Measurements from ENCODE around the gene MBNL3.

DNA sequence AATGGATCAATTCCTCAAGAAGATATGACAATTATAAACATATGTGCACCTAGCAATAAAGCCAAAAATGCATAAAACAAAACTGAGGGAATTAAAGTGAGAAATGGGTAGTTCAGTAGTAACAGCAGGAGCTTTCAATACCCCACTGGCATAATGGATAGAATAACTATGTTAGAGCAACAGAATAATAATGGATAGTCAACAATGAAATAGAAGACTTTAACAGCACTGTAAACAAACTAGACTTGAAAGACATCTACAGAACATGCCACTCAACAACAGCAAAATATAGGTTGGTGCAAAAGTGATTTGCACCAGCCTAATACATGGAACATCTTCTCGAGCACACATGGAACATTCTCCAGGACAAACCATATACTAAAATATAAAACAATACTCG is 20.0 kb upstream of the MBNL3 start:
- TF ChIP-seq, protein P1, sequence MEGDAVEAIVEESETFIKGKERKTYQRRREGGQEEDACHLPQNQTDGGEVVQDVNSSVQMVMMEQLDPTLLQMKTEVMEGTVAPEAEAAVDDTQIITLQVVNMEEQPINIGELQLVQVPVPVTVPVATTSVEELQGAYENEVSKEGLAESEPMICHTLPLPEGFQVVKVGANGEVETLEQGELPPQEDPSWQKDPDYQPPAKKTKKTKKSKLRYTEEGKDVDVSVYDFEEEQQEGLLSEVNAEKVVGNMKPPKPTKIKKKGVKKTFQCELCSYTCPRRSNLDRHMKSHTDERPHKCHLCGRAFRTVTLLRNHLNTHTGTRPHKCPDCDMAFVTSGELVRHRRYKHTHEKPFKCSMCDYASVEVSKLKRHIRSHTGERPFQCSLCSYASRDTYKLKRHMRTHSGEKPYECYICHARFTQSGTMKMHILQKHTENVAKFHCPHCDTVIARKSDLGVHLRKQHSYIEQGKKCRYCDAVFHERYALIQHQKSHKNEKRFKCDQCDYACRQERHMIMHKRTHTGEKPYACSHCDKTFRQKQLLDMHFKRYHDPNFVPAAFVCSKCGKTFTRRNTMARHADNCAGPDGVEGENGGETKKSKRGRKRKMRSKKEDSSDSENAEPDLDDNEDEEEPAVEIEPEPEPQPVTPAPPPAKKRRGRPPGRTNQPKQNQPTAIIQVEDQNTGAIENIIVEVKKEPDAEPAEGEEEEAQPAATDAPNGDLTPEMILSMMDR (IDR thresholded peaks at IDR 0.05 in 2 of 3, conservative IDR thresholded peaks at IDR 0.05 in 1 of 3; ENCODE audit: insufficient read depth in 2 of 3, low read depth in 1 of 3, low read length in 3 of 3), result no peak
- TF ChIP-seq, protein P2, sequence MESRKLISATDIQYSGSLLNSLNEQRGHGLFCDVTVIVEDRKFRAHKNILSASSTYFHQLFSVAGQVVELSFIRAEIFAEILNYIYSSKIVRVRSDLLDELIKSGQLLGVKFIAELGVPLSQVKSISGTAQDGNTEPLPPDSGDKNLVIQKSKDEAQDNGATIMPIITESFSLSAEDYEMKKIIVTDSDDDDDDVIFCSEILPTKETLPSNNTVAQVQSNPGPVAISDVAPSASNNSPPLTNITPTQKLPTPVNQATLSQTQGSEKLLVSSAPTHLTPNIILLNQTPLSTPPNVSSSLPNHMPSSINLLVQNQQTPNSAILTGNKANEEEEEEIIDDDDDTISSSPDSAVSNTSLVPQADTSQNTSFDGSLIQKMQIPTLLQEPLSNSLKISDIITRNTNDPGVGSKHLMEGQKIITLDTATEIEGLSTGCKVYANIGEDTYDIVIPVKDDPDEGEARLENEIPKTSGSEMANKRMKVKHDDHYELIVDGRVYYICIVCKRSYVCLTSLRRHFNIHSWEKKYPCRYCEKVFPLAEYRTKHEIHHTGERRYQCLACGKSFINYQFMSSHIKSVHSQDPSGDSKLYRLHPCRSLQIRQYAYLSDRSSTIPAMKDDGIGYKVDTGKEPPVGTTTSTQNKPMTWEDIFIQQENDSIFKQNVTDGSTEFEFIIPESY (CRISPR knock-in tag; IDR thresholded peaks at IDR 0.05), result no peak
